GM19468 (cell line): Measurements from ENCODE around the gene PRKAG1.

Experiments
- ATAC-seq: cut with Tn5 transposase; IDR thresholded peaks from one replicate; pipeline ENCODE4 v1.9.1; 2021; ENCODE audit warnings: mild to moderate bottlenecking, moderate library complexity, moderate number of reproducible peaks; ENCODE audit not compliant: unreplicated experiment; ENCODE audit errors: extremely low read depth

PRKAG1 gene

DNA sequence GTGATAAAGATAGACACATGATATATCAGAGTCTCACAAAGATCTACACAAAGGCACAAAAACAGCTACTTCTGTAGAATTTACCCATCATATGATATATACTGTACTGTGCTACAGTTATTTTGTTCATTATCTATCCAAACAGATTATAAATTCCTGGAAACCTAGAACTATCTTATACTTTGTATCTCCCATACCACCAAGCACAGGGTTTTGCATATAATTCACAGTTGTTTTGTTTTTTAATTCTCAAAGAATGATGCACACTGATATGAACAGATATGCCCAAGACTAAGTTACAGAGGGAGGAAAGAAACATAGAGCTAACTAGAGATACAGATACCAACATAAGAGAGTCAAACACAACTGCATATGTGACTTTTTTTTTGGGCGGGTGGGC is 3.4 kb downstream of the PRKAG1 start:
- ATAC-seq, result no peak

DNA sequence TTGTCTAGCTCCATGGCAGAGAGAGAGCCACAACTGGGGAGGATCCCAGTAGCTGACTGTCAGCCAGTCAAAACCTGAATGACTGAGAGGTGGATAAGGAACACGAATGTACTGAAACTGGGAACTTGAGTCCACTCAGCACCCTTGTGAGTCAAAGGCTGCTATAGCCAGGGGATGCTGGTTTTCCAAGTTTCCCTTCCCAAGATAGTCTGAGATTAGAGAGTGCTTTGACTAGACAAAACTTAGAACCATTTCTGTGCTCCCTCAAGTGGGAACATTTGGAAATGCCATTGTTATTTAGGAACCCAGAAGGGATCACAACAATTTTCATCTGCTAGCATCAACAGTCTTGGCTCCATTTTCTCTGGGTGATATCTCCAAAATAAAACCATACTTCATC is 4.0 kb downstream of the PRKAG1 start:
- no peak for ATAC-seq

DNA sequence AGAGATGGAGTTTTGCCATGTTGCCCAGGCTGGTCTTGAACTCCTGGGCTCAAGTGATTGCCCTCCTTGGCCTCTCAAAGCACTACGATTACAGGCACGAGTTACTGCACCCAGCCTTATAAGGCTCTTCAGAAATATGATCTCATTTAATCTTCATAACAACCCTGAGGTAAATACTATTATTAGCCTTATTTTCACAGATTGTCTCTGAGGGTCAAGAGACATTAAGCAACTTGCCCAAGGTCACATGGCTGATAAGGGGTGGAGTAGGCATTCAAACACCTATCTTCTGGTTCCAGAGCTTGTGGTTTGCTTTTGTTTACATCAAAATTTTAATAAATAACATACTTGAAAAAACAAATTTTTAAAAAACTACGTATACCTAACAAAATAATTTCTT is 5.1 kb downstream of the PRKAG1 start:
- no peak for ATAC-seq

DNA sequence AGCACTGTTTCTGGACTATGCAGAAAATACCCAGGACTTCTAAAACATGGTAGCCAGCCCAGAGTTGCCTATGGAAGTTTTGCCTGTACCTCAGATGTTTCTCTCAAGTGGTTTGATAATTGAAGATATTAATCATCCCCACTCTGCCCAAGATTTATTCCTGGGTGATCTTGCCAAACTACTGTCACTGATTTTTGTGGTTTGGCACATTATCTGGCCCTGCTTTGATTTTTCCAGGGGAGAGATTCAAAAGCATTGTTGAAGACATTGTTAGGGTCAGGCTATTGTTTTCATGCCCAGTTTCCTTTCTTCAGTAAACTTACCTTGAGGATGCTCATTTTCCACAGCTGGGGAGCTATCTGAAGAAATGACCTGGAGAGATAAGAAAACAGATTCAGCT is 5.8 kb downstream of the PRKAG1 start:
- ATAC-seq, result no peak

DNA sequence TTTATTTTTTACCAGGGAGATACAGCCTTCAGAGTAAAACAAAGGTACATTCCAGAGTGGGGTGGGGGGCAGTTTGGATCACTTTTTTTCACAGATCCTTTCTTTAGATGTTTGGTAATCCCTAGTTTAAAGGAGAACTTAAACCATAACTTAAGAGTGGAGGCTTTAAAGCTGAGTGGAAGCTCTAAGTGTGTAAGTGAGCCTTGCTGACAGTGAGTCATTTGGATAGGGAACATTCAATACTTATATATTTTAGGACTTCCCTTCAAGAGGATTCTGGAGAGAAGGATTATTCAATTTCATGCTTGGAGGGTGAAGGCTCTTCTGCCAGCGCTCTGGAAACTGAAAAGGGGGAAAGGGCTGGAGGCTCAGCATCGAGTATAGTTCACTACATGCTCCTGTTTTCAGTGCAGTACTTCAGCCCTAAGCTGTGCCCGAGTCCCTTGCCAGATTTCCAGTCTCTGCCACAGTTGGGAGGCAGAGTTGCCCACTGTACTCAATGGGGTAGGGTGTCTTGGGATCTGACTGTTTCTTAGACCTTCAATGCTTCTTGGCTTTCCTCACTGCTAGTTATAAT is 8.4 kb downstream of the PRKAG1 start:
- no peak for ATAC-seq

DNA sequence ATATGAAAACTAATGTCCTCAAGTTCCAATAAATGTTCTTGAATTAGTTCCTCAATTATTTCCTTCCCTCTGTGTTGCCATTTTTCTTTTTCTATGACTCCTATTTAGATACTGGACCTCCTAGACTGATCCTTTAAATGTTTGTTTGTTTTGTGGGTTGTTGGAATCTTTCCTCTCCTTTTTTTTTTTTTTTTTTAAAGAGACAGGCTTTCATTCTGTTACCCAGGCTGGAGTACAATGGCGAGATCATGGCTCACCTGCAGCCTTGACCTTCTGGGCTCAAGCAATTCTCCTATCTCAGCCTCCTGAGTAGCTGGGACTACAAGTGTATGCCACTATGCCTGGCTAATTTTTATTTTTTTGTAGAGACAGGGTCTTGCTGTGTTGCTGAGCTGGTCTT is 9.6 kb downstream of the PRKAG1 start:
- no peak for ATAC-seq

DNA sequence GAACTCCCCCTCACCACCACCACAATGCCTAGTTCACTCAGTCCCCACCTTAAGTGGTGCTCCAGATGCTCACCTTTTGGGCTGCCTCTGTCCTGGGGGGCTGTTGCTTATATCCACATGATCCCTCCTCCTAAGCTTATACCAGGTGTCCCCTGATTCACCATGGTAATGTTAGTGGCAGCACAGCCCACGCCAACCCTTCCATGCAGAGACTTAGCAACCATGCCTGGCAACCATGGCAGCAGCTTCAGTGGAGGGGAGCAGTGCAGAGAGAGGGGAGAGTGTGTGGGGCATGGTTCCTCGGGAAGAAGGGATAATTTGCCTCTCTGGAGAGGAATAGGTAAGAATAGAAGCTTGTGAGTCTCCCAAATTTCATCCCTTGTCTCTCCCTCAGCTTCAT is 18.2 kb downstream of the PRKAG1 start:
- no peak for ATAC-seq

DNA sequence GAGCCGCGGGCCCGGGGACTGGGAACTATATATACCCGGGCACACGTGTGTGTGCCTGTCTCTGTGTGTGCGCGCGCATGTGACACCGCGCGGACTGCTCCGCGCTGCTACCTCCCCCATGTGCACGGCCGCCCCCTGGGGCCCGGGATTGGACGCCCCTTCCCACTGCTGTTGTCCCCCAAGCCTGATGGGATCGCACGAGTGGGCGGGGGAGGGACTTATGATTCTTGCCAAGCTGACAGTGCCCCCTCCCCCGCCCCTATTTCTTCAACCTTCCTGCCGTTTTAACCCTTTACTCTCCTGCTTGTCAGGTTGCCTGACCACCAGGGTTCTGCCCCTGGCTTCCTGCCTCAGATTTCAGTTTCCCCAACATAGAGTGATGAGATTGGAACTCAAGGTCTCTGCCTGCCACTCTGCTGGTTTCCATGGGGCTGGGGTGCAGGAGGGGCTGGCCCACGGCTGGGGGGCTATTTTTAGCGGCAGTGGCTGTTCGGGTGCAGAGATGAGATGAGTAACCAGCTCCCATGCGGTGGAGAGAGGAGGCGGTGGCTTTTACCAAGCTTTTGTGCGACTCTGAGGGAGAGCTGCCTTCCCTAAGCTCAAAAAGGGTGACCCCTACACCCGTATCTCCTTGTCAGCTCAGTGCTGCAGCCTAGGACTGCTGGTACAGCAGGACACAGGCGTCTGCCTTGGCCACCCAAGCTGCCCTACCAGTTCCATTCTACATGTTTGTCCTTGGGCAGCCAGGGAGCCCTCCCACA is 19.0 kb downstream of the PRKAG1 start, which contains the start of gene DDN:
Gene DDN (minus strand): TSS at position 5 of the 761 bp plus-strand sequence. CDS start 88 bp downstream, outside the sequence.
- no peak for ATAC-seq

DNA sequence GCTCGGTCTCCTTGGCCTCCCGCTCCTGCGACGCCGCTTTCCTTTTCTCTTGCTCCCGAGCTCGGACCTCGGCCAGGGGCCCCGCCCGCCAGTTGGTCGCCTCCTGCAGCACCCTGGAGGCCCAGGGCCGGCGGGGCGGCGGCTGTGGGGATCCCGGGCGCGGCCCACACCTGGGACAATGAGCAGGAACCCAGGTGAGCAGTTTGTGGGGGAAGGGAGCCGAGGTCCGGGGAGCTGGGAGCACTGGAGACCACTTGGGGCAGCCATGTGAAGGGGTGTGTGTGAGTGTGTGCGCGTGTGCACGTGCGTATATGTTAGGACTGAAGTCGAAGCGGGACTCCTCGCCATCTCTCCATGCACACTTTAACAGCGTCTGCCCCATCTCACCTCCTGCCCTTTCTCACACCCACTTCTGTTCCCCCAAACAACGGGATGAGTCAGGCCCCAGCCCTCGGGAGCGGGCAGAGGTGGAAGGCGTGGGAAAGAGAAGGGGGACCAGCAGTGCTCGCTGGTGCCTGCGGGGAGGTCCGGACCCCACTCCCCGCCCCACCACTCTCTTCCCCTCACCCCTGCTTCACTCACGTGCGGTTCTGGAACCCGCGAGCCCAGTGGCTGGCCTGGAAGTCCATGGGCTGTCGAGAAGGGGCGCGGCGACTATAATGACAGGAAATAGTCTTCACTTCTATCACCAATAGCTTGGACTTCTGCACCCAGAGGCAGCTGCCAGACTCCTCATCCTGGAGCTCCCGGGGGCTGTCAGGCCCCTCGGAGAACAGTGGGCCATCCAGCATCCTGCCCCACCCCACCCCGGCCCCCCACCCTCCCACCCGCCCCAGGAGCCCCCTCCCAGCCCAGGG is 19.9 kb downstream of the PRKAG1 start:
- ATAC-seq, result no peak

DNA sequence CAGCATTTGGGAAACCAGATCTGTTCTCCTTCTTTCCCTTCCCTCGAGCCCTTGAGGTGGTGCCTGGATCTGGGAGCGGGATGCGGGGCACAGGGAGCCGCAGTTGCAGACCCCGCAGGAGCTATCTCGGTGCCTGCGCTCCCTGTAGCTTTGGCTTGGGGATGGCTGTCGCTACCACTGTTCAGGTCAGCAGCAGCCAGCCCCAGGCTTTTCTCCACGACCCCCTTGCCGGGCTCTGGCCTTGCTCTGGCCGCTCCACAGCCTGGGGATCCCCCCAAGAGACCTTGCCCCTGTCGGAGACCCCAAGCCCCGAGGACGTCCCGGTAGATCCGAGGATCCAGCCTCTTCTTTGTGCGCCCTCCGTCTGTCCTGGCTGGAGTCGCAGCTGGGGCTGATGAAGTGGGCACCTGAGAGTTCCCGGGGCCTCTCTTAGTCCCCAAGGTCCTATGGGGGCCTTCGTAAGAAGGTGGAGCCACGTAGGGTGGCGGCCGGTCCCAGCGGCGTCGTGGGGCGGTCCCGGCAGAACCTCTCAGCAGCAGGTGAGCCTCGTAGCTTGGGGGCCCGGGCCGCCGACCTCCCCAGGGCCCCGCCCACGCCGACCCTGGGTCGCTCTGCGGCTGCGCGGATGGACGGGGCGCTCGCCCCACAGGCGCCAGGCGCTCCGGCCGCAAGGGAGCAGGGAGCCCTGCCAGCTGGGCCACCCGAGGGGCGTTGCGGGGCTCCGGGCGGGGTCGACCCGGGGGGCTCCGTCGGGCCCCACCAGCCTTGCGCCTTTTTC is 20.7 kb downstream of the PRKAG1 start:
- ATAC-seq, result no peak

DNA sequence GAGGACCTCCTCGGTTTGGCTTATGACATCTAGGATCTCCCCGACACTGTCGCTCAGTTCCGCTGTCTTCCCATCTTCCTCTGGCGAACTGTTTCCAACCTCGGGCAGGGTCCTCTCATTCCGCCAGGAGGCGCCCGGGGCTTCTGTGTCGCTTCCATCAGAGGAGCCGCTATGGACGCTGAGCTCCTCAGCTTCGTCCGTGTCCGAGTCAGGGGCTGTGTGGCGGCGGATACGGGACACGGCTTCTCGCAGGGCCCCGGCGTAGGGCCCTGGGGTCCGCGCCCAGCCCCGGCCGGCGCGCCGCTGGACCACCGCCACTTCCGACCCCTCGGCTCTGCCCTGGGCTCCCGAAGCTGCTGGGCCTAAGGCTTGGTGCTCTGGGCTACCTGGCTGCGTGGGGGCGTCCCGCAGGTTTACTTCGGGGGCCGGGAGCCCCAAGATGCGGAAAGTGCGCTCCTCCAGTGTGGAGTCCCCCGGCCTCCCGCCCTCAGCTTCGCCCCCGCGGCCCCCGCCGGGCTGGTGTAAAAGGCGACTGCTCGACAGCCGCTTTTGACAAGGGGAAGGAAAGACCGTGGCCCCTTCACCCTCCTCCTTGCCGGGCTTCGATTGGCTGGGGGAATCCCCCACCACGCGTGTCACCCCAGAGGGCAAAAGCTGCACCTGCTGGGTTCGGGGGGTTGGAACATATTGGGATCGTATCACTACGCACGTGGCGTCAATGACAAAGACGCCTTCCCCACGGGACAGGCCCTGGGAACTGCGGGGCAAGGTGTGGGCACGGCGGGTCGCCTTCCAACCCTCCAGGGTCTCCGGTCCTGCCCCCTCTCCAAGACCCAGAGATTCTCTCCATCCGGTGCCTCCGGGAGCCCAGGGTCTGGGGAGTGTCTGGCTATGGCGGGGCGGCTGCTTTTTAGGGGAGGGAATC is 21.5 kb downstream of the PRKAG1 start:
- ATAC-seq, result no peak

DNA sequence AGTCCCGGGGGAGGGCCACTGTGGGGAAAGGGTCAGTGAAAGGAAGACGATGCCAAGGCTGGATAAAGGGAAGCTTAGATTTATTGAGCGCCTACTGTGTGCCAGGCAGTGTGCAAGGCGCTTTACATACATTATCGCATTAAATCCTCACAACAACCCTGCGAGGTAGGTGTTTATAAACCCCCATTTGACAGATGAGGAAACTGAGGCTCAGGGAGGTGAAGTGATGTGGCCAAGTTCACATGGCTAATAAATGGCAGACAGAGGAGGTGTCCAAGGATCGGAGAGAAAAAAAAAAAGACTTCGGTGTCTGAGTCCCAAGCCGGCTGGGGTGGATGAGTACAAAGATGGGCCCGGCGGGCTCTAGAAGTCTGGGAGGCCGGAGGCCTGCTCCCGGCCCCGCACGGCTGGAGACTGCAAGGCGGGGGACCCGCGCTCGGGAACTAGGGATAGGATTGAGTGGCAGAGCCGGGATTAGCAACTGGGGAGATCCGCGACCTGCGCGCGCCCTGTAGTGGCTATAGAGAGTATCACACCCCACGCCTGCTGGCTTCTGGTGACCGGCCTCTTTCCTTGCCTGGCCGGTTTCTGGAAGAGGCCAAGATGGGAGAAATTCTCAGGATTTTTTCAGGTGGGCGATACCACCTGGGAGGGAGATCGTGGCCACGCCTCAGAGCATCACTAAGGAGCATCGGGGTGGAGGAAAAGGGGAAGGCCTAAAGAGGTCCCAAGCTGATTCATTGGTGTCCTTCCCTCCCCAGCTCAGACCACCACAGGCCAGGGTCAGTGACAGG is 23.3 kb downstream of the PRKAG1 start:
- ATAC-seq, result no peak

DNA sequence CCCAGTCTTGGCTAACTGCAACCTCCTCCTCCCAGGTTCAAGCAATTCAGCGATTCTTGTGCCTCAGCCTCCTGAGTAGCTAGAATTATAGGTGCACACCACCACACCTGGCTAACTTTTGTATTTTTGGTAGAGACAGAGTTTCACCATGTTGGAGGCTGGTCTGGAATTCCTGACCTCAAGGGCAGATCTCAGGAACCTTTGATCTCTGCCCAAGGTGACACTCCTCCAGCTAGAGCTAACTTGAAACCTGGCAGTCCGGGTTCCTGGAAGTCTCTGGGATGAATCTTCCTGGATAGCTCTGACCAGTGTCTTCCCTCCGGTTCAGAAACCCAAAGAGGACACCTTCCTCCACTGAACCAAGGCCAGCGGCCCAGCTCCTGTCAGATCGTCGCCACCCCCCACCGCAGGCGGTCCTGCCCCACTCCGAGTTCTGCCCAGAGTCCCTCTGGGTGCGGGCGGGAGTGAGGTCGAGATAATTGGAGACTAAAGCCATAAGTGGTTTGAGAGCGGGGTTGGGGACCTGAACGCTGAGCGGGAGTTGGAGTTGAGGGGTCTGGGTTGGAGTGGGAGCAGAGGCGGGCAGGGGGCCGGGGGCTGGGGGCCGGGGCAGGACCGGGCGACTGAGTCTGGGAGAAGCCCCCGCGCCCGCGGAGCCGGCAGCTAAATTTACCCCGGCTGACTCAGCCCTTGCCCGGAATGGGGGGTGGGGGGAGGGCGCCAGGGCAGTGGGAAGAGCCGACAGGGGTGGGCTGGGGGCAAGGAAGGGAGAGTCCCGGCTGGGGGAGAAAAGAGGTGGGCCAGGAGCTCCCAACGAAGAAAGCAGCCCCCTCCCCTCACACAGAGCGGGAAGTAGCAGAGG is 24.1 kb downstream of the PRKAG1 start:
- no peak for ATAC-seq

DNA sequence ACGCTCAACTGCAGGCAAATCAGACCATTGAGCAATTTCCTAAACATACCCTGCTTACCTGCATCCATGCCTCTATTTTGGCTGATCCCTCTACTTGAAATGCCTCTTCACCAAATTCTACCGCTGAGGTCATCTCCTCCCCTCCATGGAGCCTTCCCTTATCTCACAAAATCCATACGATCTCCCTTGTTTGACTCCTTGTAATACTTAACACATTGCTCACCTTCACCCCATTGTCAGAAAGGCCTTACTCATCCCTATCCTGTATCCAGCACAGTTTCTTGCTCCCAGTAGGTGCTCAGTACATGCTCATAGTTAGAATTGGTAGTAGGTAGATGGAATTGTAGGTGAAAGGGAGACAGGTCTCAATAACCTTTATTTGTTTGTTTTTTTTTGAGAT is 24.8 kb downstream of the PRKAG1 start:
- no peak for ATAC-seq

DNA sequence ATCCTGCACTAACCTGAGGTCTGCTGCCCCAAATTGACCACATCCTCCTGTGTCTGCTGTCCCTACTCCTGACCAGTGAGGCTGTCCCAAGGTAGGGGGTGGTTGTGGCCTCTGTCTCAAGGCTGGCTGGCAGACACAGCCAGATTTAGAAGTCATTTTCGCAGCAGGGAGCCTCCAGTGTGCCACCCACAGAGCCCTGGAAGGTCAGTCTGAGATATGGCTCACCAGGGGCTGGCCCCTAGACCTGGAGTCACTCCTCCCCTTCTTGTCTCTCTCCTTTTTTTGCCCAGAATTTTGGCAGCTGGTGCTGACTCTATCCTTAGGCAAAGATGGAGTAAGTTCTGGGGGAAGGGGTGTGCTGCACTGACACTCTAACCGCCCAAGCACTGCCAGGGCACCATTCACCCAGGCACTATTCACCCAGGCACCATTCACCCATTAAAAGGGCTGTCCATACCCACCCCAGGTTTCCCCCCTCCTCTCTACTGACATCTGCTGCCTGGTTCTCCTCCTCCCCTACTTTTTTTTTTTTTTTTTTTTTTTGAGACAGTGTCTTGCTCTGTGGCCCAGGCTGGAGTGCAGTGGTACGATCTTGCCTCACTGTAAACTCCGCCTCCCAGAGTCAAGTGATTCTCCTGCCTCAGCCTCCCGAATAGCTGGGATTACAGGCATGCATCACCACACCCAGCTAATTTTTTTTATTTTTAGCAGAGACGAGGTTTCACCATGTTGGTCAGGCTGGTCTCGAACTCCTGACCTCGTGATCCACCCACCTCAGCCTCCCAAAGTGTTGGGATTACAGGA is 27.1 kb downstream of the PRKAG1 start:
- ATAC-seq, result no peak

DNA sequence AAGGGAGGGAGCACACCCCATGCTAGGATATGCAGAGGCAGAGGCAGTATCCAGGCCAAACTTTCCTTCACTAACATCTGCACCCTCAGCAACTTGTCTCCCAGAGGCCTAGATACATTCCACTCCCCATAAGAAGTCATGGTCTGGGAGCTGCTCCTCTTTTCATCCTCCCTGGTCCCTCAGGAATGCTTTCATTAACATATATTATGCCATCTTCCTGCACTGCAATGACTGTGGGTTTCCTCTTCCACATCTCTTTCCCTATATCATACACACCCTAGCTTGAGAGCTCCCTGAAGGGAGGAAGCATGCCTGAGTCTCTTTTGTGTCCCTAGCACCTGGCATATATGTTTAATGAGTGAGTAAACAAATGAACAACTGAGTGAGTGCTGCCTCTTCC is 28.0 kb downstream of the PRKAG1 start:
- ATAC-seq, result no peak
